Neural cell (in vitro differentiated cells): ENCODE measurements around the gene ARHGAP5. TPM values are rescaled to one million over a fixed set of nuclear protein-coding genes. Genes with fewer than 3 reads are reported as not detected.

Source experiments
- H2AFZ ChIP-seq: fragments of 200-600, 300-800 bp; sonication (generic), shearing (Covaris generic); 2 replicates; pipeline ENCODE4 v1.6.0; 2014; ENCODE audit warnings: low read depth, mild to moderate bottlenecking, antibody characterized with exemption, low read length, moderate library complexity
- H3F3A ChIP-seq: fragments of 200-600 bp; shearing (Covaris generic); 2 replicates; pipeline ENCODE4 v1.6.1; 2016; ENCODE audit warnings: mild to moderate bottlenecking, moderate library complexity, mixed read lengths, antibody characterized with exemption, low read length; ENCODE audit not compliant: insufficient read depth, poor library complexity, severe bottlenecking
- H3K27ac ChIP-seq: fragments of 200-600, 300-800 bp; sonication (generic), shearing (Covaris generic); 2 replicates; pipeline ENCODE4 v1.5.1; 2014; ENCODE audit warnings: mild to moderate bottlenecking, low read length, moderate library complexity
- H3K27me3 ChIP-seq: fragments of 300-800, 200-600 bp; sonication (generic), shearing (Covaris generic); 2 replicates; pipeline ENCODE4 v1.6.0; 2014; ENCODE audit warnings: mild to moderate bottlenecking, low read depth, low read length, moderate library complexity; ENCODE audit not compliant: insufficient read depth
- H3K36me3 ChIP-seq: fragments of 300-800, 200-600 bp; sonication (generic), shearing (Covaris generic); 2 replicates; pipeline ENCODE4 v1.5.1; 2014; ENCODE audit warnings: mild to moderate bottlenecking, antibody characterized with exemption, low read length, moderate library complexity; ENCODE audit not compliant: insufficient read depth
- H3K4me2 ChIP-seq: fragments of 300-800, 200-600 bp; sonication (generic), shearing (Covaris generic); 2 replicates; pipeline ENCODE4 v1.6.0; 2014; ENCODE audit warnings: mild to moderate bottlenecking, low read length
- H3K4me3 ChIP-seq: fragments of 300-800, 200-600 bp; sonication (generic), shearing (Covaris generic); 2 replicates; pipeline ENCODE4 v1.5.1; 2014; ENCODE audit warnings: mild to moderate bottlenecking, low read length, moderate library complexity
- H3K79me2 ChIP-seq: fragments of 200-600 bp; shearing (Covaris generic); replicated peaks from 2 replicates; pipeline ENCODE4 v1.6.0; 2014; ENCODE audit warnings: mild to moderate bottlenecking, low read length, moderate library complexity; ENCODE audit not compliant: insufficient read depth
- H3K9ac ChIP-seq: fragments of 300-800, 200-600 bp; sonication (generic), shearing (Covaris generic); 2 replicates; pipeline ENCODE4 v1.6.1; 2016; ENCODE audit warnings: mild to moderate bottlenecking, low read length, mixed read lengths
- H3K9me2 ChIP-seq: fragments of 200-600 bp; shearing (Covaris generic); 2 replicates; pipeline ENCODE4 v1.6.1; 2016; ENCODE audit warnings: mild to moderate bottlenecking, low read length, mixed read lengths; ENCODE audit not compliant: insufficient read depth
- H3K9me3 ChIP-seq: fragments of 200-600, 300-800 bp; sonication (generic), shearing (Covaris generic); 2 replicates; pipeline ENCODE4 v1.6.1; 2016; ENCODE audit warnings: mild to moderate bottlenecking, mixed run types, low read length, moderate library complexity, mixed read lengths
- H4K20me1 ChIP-seq: fragments of 200-600 bp; shearing (Covaris generic); 2 replicates; pipeline ENCODE4 v1.6.1; 2016; ENCODE audit warnings: mild to moderate bottlenecking, mixed run types; ENCODE audit not compliant: insufficient read depth
- CTCF ChIP-seq: fragments of 450-650 bp; IDR thresholded peaks from 2 replicates; pipeline ENCODE4 v1.5.1; 2014; ENCODE audit warnings: antibody characterized with exemption, mild to moderate bottlenecking, moderate library complexity; ENCODE audit not compliant: poor library complexity, severe bottlenecking
- EP300 ChIP-seq: fragments of 450-650 bp; conservative IDR thresholded peaks from 2 replicates; pipeline ENCODE4 v1.6.1; 2014; ENCODE audit warnings: antibody characterized with exemption, mild to moderate bottlenecking, moderate library complexity; ENCODE audit not compliant: poor library complexity, severe bottlenecking
- MXI1 ChIP-seq: fragments of 450-650 bp; conservative IDR thresholded peaks from 2 replicates; pipeline ENCODE4 v1.6.1; 2014; ENCODE audit warnings: antibody characterized with exemption, mild to moderate bottlenecking; ENCODE audit not compliant: poor library complexity, severe bottlenecking
- POLR2AphosphoS5 ChIP-seq: IDR thresholded peaks from 2 replicates; pipeline ENCODE4 v1.6.1; 2012
- RAD21 ChIP-seq: fragments of 450-650 bp; conservative IDR thresholded peaks from 2 replicates; pipeline ENCODE4 v1.6.1; 2014; ENCODE audit warnings: antibody characterized with exemption, mild to moderate bottlenecking, moderate library complexity
- REST ChIP-seq: IDR thresholded peaks from 2 replicates; pipeline ENCODE4 v1.6.1; 2012; ENCODE audit warnings: borderline replicate concordance
- TAF1 ChIP-seq: IDR thresholded peaks from 2 replicates; pipeline ENCODE4 v1.6.1; 2012; ENCODE audit warnings: low read depth
- polyA plus RNA-seq: library from polyadenylated mRNA; depleted of rRNA; stranded (reverse); fragments of >200 nt; gene quantifications from 2 replicates; pipeline ENCODE4 v1.2.3, GENCODE V29; 2014

The ARHGAP5 gene
- polyA plus RNA-seq, 1 donor from 2014 or later: 32.2 TPM

GRCh38 chr14:32055175-32055574 lies 21.9 kb upstream of the ARHGAP5 start:
- no peaks in the 10 kb centered on the region for H3K27me3 ChIP-seq
- no peaks in the 10 kb centered on the region for H3K79me2 ChIP-seq
- H3K9me2 ChIP-seq: no peaks in the 10 kb centered on the region
- H3K27ac ChIP-seq: no peak overlapping the region
- no peak overlapping the region for H2AFZ ChIP-seq
- H3F3A ChIP-seq: no peaks in the 10 kb centered on the region
- H4K20me1 ChIP-seq: no peaks in the 10 kb centered on the region
- no peak overlapping the region for H3K4me3 ChIP-seq
- H3K9ac ChIP-seq: no peak overlapping the region
- no peaks in the 10 kb centered on the region for H3K9me3 ChIP-seq
- H3K36me3 ChIP-seq: no peaks in the 10 kb centered on the region
- no peak for TF ChIP-seq RAD21
- TF ChIP-seq EP300: peak; percentile 70
- peak; percentile 10 for TF ChIP-seq POLR2AphosphoS5
- no peak for TF ChIP-seq REST
- H3K4me2 ChIP-seq: no peak overlapping the region

- Histone ChIP-seq H3K4me2 (no peak overlapping the region), H2AFZ (no peak overlapping the region)
- TF ChIP-seq CTCF (no peak), TAF1 (no peak), REST (no peak), MXI1 (no peak)
Observed at GRCh38 chr14:32059702-32060101, 17.4 kb upstream of the ARHGAP5 start.

More at GRCh38 chr14:32059702-32060101, 17.4 kb upstream of the ARHGAP5 start:
- Histone ChIP-seq H3K9ac (no peak overlapping the region), H3F3A (no peaks in the 10 kb centered on the region), H3K4me3 (no peak overlapping the region), H3K9me3 (no peaks in the 10 kb centered on the region), H3K27me3 (no peaks in the 10 kb centered on the region), H3K27ac (no peak overlapping the region), H3K79me2 (no peaks in the 10 kb centered on the region), H3K36me3 (no peaks in the 10 kb centered on the region), H3K9me2 (no peaks in the 10 kb centered on the region), H4K20me1 (no peaks in the 10 kb centered on the region)
